Fibroblast of villous mesenchyme (primary cell): ENCODE data around the gene PLXND1. TPM values are rescaled to one million over a fixed set of nuclear protein-coding genes. Genes with fewer than 3 reads are reported as not detected.

ENCODE experiments used
- DNase-seq: peaks from one replicate; pipeline ENCODE4 v3.0.0-alpha.2; 2010; ENCODE audit warnings: low read depth
- H3K4me3 ChIP-seq: 2 replicates; pipeline ENCODE4 v1.5.1; 2011; ENCODE audit warnings: low read depth, mild to moderate bottlenecking, low read length
- CTCF ChIP-seq: IDR thresholded peaks from 2 replicates; pipeline ENCODE4 v1.5.1; 2012; ENCODE audit warnings: low read depth, mild to moderate bottlenecking, low read length; ENCODE audit not compliant: insufficient read depth
- total RNA-seq: library from RNA; depleted of rRNA; stranded (reverse); fragments of >200 nt; gene quantifications from 2 replicates; pipeline ENCODE4 v1.2.3, GENCODE V29; 2012

Gene PLXND1
- total RNA-seq, 1 donor, result 97.2 TPM

GRCh38 chr3:129608936-129609590 is 2.6 kb upstream of the PLXND1 start:
- TF ChIP-seq CTCF, result no peak
- no peak for DNase-seq
- H3K4me3 ChIP-seq, result no peak overlapping the region

GRCh38 chr3:129608087-129608935 is 1.8 kb upstream of the PLXND1 start:
- DNase-seq, result peak; percentile 77
- H3K4me3 ChIP-seq, result no peak overlapping the region
- peak; percentile 59 for TF ChIP-seq CTCF

GRCh38 chr3:129607391-129608068 is 1.1 kb upstream of the PLXND1 start:
- peak overlapping the region; percentile 64 for H3K4me3 ChIP-seq
- DNase-seq, result no peak
- no peak for TF ChIP-seq CTCF

GRCh38 chr3:129605922-129606635 is 397 bp downstream of the PLXND1 start:
- no peak for TF ChIP-seq CTCF
- H3K4me3 ChIP-seq, result peak overlapping the region; percentile 80

GRCh38 chr3:129605203-129605921 is 1.1 kb downstream of the PLXND1 start:
- TF ChIP-seq CTCF, result no peak
- DNase-seq, result peak; percentile 64
- peak overlapping the region; percentile 80 for H3K4me3 ChIP-seq

More at GRCh38 chr3:129605922-129606635, 397 bp downstream of the PLXND1 start:
- DNase-seq, result peak; percentile 53

GRCh38 chr3:129604767-129605166 is 1.7 kb downstream of the PLXND1 start:
- no peak for DNase-seq
- TF ChIP-seq CTCF, result no peak
- H3K4me3 ChIP-seq, result peak overlapping the region; percentile 80
